ENCODE results near the gene GAREM1.

DNA sequence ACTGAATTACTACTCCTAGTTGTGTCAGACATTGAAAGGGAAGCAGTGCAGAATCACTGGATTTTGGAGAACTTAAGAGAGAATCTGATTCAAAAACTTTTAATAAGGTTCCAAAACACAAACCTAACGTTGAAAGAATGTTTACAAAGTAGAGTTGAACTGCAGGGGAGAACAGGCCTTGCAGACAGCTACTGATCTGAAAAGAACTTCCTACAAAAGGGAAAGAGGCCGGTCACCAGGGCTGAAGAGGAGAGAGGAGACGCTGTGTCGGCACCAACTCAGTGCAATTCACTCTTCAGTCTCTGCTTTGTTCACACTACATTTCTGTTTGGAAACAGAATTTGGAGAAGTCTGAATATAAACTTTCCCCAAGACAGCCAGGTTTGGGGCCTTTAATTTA lies 124.0 kb downstream of the GAREM1 start:
- TF ChIP-seq, protein P1, sequence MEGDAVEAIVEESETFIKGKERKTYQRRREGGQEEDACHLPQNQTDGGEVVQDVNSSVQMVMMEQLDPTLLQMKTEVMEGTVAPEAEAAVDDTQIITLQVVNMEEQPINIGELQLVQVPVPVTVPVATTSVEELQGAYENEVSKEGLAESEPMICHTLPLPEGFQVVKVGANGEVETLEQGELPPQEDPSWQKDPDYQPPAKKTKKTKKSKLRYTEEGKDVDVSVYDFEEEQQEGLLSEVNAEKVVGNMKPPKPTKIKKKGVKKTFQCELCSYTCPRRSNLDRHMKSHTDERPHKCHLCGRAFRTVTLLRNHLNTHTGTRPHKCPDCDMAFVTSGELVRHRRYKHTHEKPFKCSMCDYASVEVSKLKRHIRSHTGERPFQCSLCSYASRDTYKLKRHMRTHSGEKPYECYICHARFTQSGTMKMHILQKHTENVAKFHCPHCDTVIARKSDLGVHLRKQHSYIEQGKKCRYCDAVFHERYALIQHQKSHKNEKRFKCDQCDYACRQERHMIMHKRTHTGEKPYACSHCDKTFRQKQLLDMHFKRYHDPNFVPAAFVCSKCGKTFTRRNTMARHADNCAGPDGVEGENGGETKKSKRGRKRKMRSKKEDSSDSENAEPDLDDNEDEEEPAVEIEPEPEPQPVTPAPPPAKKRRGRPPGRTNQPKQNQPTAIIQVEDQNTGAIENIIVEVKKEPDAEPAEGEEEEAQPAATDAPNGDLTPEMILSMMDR (IDR thresholded peaks at IDR 0.05; ENCODE audit: extremely low read depth in 1 of 2, insufficient read depth in 1 of 2, low read depth in 1 of 2, low read length in 2 of 2): no peak
- no peak for TF ChIP-seq POLR2A (IDR thresholded peaks at IDR 0.05; ENCODE audit: low read depth, low read length)

Measured in endothelial cell of umbilical vein (primary cell).